Activated B cell treated with CpG ODN at 0.5 μM for 24 hours (primary cell): ENCODE data around the gene MYH9. TPM values are rescaled to one million over a fixed set of nuclear protein-coding genes. Genes with fewer than 3 reads are reported as not detected.

ENCODE experiments used
- ATAC-seq: fragments of 200-7000 bp; cut with Tn5 transposase; one replicate; pipeline ENCODE4 v1.10.0; 2021; ENCODE audit warnings: low read depth, mild to moderate bottlenecking, moderate library complexity
- CTCF ChIA-PET: fragments of 350-600 bp; sonication (Branson Sonifier 250); formaldehyde crosslinking; loops from one replicate; lab custom pipeline; 2021; ENCODE audit warnings: antibody characterized with exemption; lab: Charles Lee
- POLR2A ChIA-PET: fragments of 350-600 bp; sonication (Branson Sonifier 250); formaldehyde crosslinking; loops from one replicate; lab custom pipeline; 2021; ENCODE audit warnings: antibody characterized with exemption; lab: Charles Lee
- DNase-seq: peaks from one replicate; pipeline ENCODE4 v3.0.0; 2022
- H3K27ac Mint-ChIP-seq: one replicate; pipeline ENCODE4 v1.8.0; 2020; ENCODE audit warnings: mixed read lengths
- H3K27me3 Mint-ChIP-seq: one replicate; pipeline ENCODE4 v1.8.0; 2021; ENCODE audit warnings: mixed read lengths
- H3K36me3 Mint-ChIP-seq: one replicate; pipeline ENCODE4 v1.8.0; 2021; ENCODE audit warnings: low read depth, mixed read lengths
- H3K4me1 Mint-ChIP-seq: one replicate; pipeline ENCODE4 v1.8.0; 2021; ENCODE audit warnings: mixed read lengths
- H3K4me3 Mint-ChIP-seq: one replicate; pipeline ENCODE4 v1.8.0; 2020; ENCODE audit warnings: mild to moderate bottlenecking, mixed read lengths
- H3K9me3 Mint-ChIP-seq: one replicate; pipeline ENCODE4 v1.8.0; 2020; ENCODE audit warnings: mixed read lengths
- intact Hi-C: fragments of 100-400 bp; cut with micrococcal nuclease; formaldehyde crosslinking; loops from one replicate; pipeline ENCODE4 v1.15.1; 2024
- total RNA-seq: library from RNA; stranded (reverse); gene quantifications from 2 replicates; pipeline ENCODE4 v1.2.3, GENCODE V29; 2022
- TF ChIP-seq, protein P1 (sequence below): fragments of 200-600 bp; IDR thresholded peaks from one replicate; pipeline ENCODE4 v1.8.0; 2022; ENCODE audit warnings: antibody characterized with exemption, mild to moderate bottlenecking

Gene MYH9
- total RNA-seq, 1 donor from 2014 or later = 714 TPM

DNA sequence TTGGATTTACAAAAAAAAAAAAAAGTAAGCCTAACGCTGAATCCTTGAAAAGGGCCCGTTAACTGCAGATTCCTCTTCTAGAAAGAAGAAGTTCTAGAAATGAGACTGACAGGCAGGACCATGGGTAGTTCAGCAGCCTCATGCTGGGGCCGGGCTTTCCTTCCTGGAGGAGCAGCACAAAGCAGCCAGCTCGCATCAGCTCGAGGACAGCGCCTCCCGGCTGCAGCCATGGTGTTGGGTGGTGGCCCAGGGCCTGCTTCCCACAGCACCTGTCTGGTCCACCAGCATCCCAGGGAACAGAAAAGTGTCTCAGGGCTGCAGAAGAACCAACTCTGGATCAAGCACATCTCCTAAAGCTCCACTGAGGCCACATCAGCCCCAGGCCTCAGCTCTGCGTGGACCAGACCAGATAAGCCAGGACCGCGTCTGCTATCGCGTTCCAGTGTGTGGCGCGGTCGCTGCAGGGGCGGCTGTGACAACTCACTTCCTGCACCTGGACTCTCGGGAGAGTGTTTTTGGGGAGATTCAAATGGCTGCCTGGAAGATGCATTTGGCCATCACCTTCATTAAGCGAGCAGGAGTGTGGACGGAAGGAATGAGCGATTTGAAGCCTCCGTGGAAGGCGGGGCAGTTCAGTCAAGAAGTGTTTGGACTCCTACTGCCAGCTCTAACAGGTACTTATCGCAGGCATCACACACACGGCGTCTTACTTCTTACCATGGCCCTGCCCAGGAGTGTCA, 53.5 kb downstream of the MYH9 start:
- CTCF ChIA-PET = interaction anchor here (1.3 to 3.5 kb wide), 5 partner anchors 33 to 136 kb away, joined by 3 to 17 read pairs (median 4); partner anchors contain the start of gene MYH9
- DNase-seq (no peak), ATAC-seq (no peak)
- Mint-ChIP-seq H3K4me3 (no peak overlapping the region), H3K4me1 (peaks cover 96% of the 10 kb centered on the region), H3K27me3 (no peaks in the 10 kb centered on the region), H3K9me3 (no peaks in the 10 kb centered on the region), H3K36me3 (peaks cover 87% of the 10 kb centered on the region), H3K27ac (peak overlapping the region; percentile 99)
- POLR2A ChIA-PET = interaction anchor here (0.7 to 4.6 kb wide), 6 partner anchors 22 to 119 kb away, joined by 4 to 86 read pairs (median 15); partner anchors contain the start of gene MYH9
- intact Hi-C loops = no loop called here
- TF ChIP-seq, protein P1, sequence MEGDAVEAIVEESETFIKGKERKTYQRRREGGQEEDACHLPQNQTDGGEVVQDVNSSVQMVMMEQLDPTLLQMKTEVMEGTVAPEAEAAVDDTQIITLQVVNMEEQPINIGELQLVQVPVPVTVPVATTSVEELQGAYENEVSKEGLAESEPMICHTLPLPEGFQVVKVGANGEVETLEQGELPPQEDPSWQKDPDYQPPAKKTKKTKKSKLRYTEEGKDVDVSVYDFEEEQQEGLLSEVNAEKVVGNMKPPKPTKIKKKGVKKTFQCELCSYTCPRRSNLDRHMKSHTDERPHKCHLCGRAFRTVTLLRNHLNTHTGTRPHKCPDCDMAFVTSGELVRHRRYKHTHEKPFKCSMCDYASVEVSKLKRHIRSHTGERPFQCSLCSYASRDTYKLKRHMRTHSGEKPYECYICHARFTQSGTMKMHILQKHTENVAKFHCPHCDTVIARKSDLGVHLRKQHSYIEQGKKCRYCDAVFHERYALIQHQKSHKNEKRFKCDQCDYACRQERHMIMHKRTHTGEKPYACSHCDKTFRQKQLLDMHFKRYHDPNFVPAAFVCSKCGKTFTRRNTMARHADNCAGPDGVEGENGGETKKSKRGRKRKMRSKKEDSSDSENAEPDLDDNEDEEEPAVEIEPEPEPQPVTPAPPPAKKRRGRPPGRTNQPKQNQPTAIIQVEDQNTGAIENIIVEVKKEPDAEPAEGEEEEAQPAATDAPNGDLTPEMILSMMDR = no peak

DNA sequence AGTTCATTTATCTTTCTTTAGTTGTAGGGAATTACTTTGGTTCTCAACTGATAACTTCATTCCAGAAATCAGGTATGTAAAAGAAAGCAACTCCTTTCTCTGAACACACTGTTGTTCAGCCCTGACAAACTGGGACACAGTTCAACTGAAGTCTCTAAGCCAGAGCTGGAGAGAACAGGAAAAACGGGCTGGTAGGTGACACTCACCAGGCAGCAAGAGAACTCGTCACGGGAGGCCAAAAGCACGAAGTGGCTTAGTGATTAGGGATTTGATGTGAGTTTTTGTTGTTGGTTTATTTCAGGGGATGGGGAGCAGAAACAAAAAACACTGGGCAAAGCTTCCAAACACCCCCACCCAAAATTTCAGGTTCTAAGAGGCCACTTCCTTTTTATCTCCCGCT, 54.1 kb downstream of the MYH9 start:
- peak overlapping the region; percentile 42 for H3K4me3 Mint-ChIP-seq
- peak overlapping the region; percentile 99 for H3K27ac Mint-ChIP-seq
- CTCF ChIA-PET = interaction anchor here (0.9 to 3.5 kb wide), 4 partner anchors 22 to 137 kb away, joined by 3 to 17 read pairs (median 6); partner anchors contain the start of gene MYH9
- H3K9me3 Mint-ChIP-seq = no peaks in the 10 kb centered on the region
- POLR2A ChIA-PET = interaction anchor here (0.6 to 4.6 kb wide), 11 partner anchors 22 to 834 kb away, joined by 3 to 86 read pairs (median 14); partner anchors contain the start of genes MYH9 and TXN2
- no peak for DNase-seq
- peaks cover 96% of the 10 kb centered on the region for H3K4me1 Mint-ChIP-seq
- ATAC-seq = no peak
- TF ChIP-seq, protein P1 = no peak
- intact Hi-C loops = no loop called here
- H3K27me3 Mint-ChIP-seq = no peaks in the 10 kb centered on the region
- peaks cover 86% of the 10 kb centered on the region for H3K36me3 Mint-ChIP-seq

DNA sequence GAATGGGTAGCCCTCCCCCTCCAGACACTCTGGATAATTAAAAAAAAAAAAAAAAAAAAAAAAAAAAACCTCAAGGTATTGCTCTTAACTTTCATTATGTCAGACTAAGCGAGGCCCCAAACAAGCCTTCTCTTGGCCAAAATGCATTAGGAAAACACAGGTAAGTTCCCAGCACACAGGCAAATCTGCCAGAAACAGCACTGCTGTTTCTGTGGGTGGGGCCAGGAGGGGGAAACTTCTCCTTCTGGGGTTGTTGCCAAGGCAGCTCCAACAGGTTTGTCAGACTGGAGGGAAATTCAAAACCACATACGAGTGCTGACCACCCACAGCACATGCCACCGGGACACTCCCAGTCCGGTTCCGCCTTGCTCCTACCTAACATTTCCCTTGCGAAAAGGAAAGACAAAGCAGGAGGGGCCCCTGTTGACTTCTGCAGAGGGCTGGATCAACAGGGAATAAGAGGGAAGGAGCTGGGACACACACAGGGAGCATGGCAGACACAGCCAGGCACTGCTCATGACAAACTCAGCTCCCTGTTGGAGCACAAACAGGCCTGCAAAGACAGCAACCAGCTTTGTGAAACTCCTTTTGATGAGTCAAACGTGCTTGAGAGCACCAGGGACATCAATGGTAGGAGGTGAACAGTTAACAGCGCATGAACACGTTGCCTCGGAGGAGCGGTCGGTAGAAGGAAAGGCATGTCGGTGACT, 55.0 kb downstream of the MYH9 start:
- Mint-ChIP-seq H3K36me3 (peaks cover 93% of the 10 kb centered on the region), H3K4me3 (peak overlapping the region; percentile 62), H3K27me3 (no peaks in the 10 kb centered on the region), H3K4me1 (peaks cover 100% of the 10 kb centered on the region), H3K27ac (peak overlapping the region; percentile 99), H3K9me3 (no peaks in the 10 kb centered on the region)
- DNase-seq (no peak), ATAC-seq (no peak)
- TF ChIP-seq, protein P1 = no peak
- ChIA-PET CTCF (interaction anchor here (0.9 to 3.5 kb wide), 7 partner anchors 23 to 138 kb away, joined by 3 to 17 read pairs (median 6); partner anchors contain the start of gene MYH9), POLR2A (interaction anchor here (0.9 to 4.6 kb wide), 18 partner anchors 11 to 195 kb away, joined by 3 to 86 read pairs (median 8); partner anchors contain the start of genes MYH9 and TXN2)
- intact Hi-C loops = no loop called here

DNA sequence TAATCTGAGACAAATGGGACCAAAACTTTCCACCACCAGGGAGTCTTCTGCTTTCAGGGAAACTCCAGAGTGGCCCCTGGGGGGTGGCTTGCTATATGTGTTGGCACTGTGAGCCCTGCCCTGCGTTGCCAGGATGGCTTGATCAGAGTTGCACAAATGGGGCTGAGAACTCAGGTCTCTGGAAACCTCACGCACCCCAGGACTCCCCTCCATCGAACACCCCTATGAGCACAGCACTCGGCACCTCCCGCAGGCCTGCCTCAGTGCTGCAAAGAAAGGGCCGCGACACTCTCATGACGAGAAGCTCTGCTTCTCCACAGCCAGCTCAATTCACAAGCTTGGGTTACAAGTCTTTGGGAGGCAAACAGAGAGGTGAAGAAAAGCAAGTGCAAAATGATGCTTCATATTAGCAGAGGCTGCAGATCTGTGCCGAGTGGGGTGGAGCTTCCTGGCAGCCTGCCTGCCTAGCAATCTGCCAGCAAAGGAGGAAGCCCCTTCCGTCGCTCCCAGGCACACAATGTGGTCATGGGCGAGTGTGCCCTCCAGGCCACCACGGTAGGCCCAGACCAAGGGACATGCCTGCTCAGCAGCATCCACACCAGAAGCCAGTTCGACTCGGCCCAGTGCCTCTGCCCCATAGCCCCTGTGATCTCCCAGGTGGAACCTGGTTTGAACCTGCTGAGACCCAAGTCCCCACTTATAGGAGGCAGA, 55.7 kb downstream of the MYH9 start:
- TF ChIP-seq, protein P1 = no peak
- H3K4me1 Mint-ChIP-seq = peaks cover 99% of the 10 kb centered on the region
- peak; percentile 43 for DNase-seq
- H3K36me3 Mint-ChIP-seq = peaks cover 94% of the 10 kb centered on the region
- ChIA-PET CTCF (interaction anchor here (0.9 to 3.5 kb wide), 7 partner anchors 28 to 138 kb away, joined by 3 to 17 read pairs (median 4); no protein-coding TSS in a partner anchor), POLR2A (interaction anchor here (0.6 to 4.6 kb wide), 23 partner anchors 9 to 197 kb away, joined by 3 to 86 read pairs (median 7); partner anchors contain the start of genes MYH9 and TXN2)
- ATAC-seq = peak; percentile 5
- peak overlapping the region; percentile 99 for H3K27ac Mint-ChIP-seq
- no peaks in the 10 kb centered on the region for H3K27me3 Mint-ChIP-seq
- intact Hi-C loops = loop anchor here (1.0 kb wide), 5 partner anchors 33 to 197 kb away; partner anchors contain the start of gene EIF3D
- peak overlapping the region; percentile 82 for H3K4me3 Mint-ChIP-seq
- H3K9me3 Mint-ChIP-seq = no peaks in the 10 kb centered on the region
